HepG2 (cell line): ENCODE results near the gene PSEN2. TPM values are rescaled to one million over a fixed set of nuclear protein-coding genes. Genes with fewer than 3 reads are reported as not detected.

Source experiments
- ATAC-seq: fragments of 200-7000 bp; cut with Tn5 transposase; 3 replicates; pipeline ENCODE4 v1.9.1; 2020; ENCODE audit warnings: mild to moderate bottlenecking, moderate library complexity
- BruUV-seq: library from RNA; stranded (reverse); fragments of 400-500 nt; replicated peaks from 2 replicates; lab custom pipeline; 2021; lab: Mats Ljungman, UMichigan
- CTCF ChIA-PET: fragments of 300-600 bp; formaldehyde crosslinking; extraction: SDS; loops from one replicate; lab custom pipeline; 2021; ENCODE audit warnings: low total read pairs, inconsistent platforms, low intra/inter-chr PET ratio; lab: Yijun Ruan, JAX
- POLR2A ChIA-PET: fragments of 350-600 bp; sonication (Branson Sonifier 250); formaldehyde crosslinking; loops from one replicate; lab custom pipeline; 2020; ENCODE audit warnings: antibody characterized with exemption, inconsistent platforms; lab: Yijun Ruan, JAX
- DNase-seq: peaks from one replicate; pipeline ENCODE4 v3.0.0-alpha.2; 2015; ENCODE audit warnings: low spot score
- FAIRE-seq: peaks from 3 replicates; lab custom pipeline; 2011; peaks lifted over from hg19 to GRCh38; lab: Jason Lieb, UNC
- H2AFZ ChIP-seq: one replicate; pipeline ENCODE4 v1.6.1; 2011; ENCODE audit warnings: low read length, inconsistent platforms
- H3K27ac ChIP-seq: fragments of 300-600 bp; 3 replicates; pipeline ENCODE4 v1.8.0; 2011; ENCODE audit warnings: mixed run types, mild to moderate bottlenecking, mixed read lengths, low read length, inconsistent platforms; ENCODE audit not compliant: insufficient read depth; ENCODE audit errors: extremely low read length
- H3K27me3 ChIP-seq, 2 experiments: fragments of 200-600 bp in 1 of 2; 2 replicates in 1 of 2; 3 replicates in 1 of 2; pipeline versions ENCODE4 v1.6.0 to v1.8.0; 2011; ENCODE audit warnings: low read length in 2 of 2, mild to moderate bottlenecking in 2 of 2, moderate library complexity in 2 of 2, inconsistent platforms in 1 of 2; ENCODE audit not compliant: insufficient read depth in 2 of 2, control insufficient read depth in 1 of 2
- H3K36me3 ChIP-seq, 2 experiments: fragments of 200-600 bp in 1 of 2; replicated peaks in 1 of 2; 2 replicates in 1 of 2; 3 replicates in 1 of 2; pipeline versions ENCODE4 v1.5.1 to v1.8.0; 2011; ENCODE audit warnings: low read length in 2 of 2, inconsistent platforms in 1 of 2; ENCODE audit not compliant: insufficient read depth in 2 of 2, control insufficient read depth in 1 of 2
- H3K4me1 ChIP-seq: 2 replicates; pipeline ENCODE4 v1.5.1; 2012; ENCODE audit warnings: low read length, inconsistent platforms; ENCODE audit not compliant: insufficient read depth
- H3K4me2 ChIP-seq: 2 replicates; pipeline ENCODE4 v1.6.0; 2011; ENCODE audit warnings: low read depth, low read length, inconsistent platforms
- H3K4me3 ChIP-seq, 3 experiments: fragments of 200-600 bp in 1 of 3; sonication (generic), shearing (Covaris generic) in 1 of 3; replicated peaks in 1 of 3; 2 replicates each; pipeline ENCODE4 v1.5.1; 2011 to 2016; ENCODE audit warnings: low read length in 3 of 3, inconsistent platforms in 2 of 3, low read depth in 2 of 3, mild to moderate bottlenecking in 2 of 3, control low read depth in 1 of 3, mixed read lengths in 1 of 3; ENCODE audit not compliant: insufficient read depth in 1 of 3
- H3K79me2 ChIP-seq: one replicate; pipeline ENCODE4 v1.6.1; 2011; ENCODE audit warnings: low read length, inconsistent platforms; ENCODE audit not compliant: insufficient read depth
- H3K9ac ChIP-seq: 2 replicates; pipeline ENCODE4 v1.6.0; 2011; ENCODE audit warnings: mild to moderate bottlenecking, low read depth, low read length, inconsistent platforms; ENCODE audit not compliant: insufficient read depth
- H3K9me3 ChIP-seq: 2 replicates; pipeline ENCODE4 v1.5.1; 2012; ENCODE audit warnings: mild to moderate bottlenecking, low read length
- H4K20me1 ChIP-seq: 2 replicates; pipeline ENCODE4 v1.6.0; 2011; ENCODE audit warnings: inconsistent platforms, mild to moderate bottlenecking, low read length, moderate library complexity; ENCODE audit not compliant: insufficient read depth
- JUNB ChIP-seq: sonication (generic); formaldehyde crosslinking; IDR thresholded peaks from 2 replicates; pipeline ENCODE4 v1.8.0; 2022; ENCODE audit warnings: missing genetic modification reagents, mild to moderate bottlenecking, borderline replicate concordance
- WGBS: methylation state at CpG from one replicate; pipeline ENCODE4 v1.1.6; 2017; ENCODE audit warnings: low lambda C conversion rate; 5-methylcytosine and 5-hydroxymethylcytosine counted together
- in situ Hi-C: cut with HindIII; loops from 2 replicates; pipeline ENCODE4 v1.10.0; 2017; ENCODE audit warnings: low pct_unique_long_range_greater_than_20kb; ENCODE audit not compliant: extremely low pct_ligation_motif_present
- intact Hi-C: fragments of 100-400 bp; cut with micrococcal nuclease; formaldehyde crosslinking; loops from one replicate; pipeline ENCODE4 v1.10.0; 2022; ENCODE audit not compliant: unreplicated experiment
- polyA plus RNA-seq, 8 experiments: library from polyadenylated mRNA; depleted of rRNA in 3 of 8; stranded (reverse) in 7 of 8; unstranded in 1 of 8; fragments of >200 nt; fragmentation: Illumina TruSeq in 4 of 8; extraction: Trizol in 4 of 8; gene quantifications; 2 replicates each; pipeline versions ENCODE4 v1.2.1 to v1.2.3, GENCODE V29; 2011 to 2016; ENCODE audit warnings: low read depth in 4 of 8, missing spikeins in 1 of 8, mixed read lengths in 1 of 8; ENCODE audit not compliant: insufficient read depth in 1 of 8
- total RNA-seq, 5 experiments: library from RNA; depleted of rRNA; stranded (reverse); fragments of >200 nt; fragmentation: Illumina TruSeq; extraction: Trizol; gene quantifications; 2 replicates each; pipeline ENCODE4 v1.2.3, GENCODE V29; 2016; ENCODE audit warnings: low read depth in 1 of 5
- TF ChIP-seq, protein P1 (sequence below), 2 experiments: IDR thresholded peaks; 2 replicates each; pipeline ENCODE4 v1.6.1; 2011 to 2012; ENCODE audit warnings: low read length in 2 of 2, borderline replicate concordance in 1 of 2, low read depth in 1 of 2, mild to moderate bottlenecking in 1 of 2, moderate library complexity in 1 of 2

PSEN2 gene
- total and polyA plus RNA-seq, 2 of the 13 experiments (the other 11 are each of a cell fraction or from before 2014, with no cell fraction given), result 5.9 to 13.1 TPM

DNA sequence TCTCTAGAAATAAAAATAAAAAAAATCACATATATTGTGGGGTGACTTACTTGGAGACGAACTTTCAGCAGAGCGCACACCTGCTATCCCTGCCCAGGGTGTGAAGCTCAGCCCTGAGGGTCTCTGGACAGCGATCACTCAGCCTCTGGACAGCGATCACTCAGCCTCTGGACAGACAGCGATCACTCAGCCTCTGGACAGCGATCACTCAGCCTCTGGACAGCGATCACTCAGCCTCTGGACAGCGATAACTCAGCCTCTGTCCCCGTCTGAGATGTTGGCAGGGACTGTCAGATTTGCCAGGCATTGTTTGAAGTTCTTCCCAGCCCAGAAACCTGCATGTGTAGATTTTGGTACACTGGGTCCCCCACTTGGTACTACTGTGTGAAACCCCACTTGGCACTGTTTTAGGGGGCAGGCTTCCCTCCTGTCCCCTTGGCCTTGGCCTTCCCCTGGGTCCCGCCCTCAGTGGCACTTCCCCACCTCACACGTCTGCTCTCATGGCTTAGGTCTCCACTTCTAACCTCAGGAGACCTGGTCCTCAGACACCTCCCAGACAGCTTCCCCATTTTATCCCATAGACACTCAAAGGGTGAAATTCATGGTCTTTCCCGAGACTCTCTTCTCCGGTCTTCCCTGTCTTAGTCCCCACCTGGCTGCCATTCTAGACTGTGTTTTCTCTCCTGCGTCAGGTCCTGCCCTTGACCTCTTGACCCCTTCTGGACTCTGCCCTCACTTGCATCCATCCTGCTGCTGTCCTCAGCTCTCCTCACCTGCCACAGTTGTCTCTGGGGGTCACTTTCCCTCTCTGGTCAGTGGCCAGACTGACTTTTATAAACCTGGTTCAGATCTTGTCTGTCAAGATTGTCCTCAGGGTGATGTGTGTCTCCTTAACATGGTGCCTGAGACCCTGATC is 10.2 kb downstream of the PSEN2 start:
- Histone ChIP-seq H3K9me3 (no peaks in the 10 kb centered on the region), H3K79me2 (no peaks in the 10 kb centered on the region), H3K27ac (no peak overlapping the region), H3K27me3 (no peaks in the 10 kb centered on the region), H3K4me2 (no peak overlapping the region), H3K4me1 (no peaks in the 10 kb centered on the region), H3K4me3 (no peak overlapping the region), H2AFZ (no peak overlapping the region), H3K36me3 (peaks cover 7 to 29% of the 10 kb centered on the region in 2 experiments; a peak in 4 of 5 replicates), H3K9ac (no peak overlapping the region), H4K20me1 (no peaks in the 10 kb centered on the region)
- BruUV-seq, result no TSS peak
- intact Hi-C loops, result no loop called here
- POLR2A ChIA-PET, result no interaction called here
- no peak for FAIRE-seq
- CTCF ChIA-PET, result no interaction called here
- in situ Hi-C loops, result no loop called here
- DNase-seq, result no peak
- ATAC-seq, result no peak
- no peak for TF ChIP-seq JUNB (CRISPR knock-in tag)
- TF ChIP-seq, protein P1, sequence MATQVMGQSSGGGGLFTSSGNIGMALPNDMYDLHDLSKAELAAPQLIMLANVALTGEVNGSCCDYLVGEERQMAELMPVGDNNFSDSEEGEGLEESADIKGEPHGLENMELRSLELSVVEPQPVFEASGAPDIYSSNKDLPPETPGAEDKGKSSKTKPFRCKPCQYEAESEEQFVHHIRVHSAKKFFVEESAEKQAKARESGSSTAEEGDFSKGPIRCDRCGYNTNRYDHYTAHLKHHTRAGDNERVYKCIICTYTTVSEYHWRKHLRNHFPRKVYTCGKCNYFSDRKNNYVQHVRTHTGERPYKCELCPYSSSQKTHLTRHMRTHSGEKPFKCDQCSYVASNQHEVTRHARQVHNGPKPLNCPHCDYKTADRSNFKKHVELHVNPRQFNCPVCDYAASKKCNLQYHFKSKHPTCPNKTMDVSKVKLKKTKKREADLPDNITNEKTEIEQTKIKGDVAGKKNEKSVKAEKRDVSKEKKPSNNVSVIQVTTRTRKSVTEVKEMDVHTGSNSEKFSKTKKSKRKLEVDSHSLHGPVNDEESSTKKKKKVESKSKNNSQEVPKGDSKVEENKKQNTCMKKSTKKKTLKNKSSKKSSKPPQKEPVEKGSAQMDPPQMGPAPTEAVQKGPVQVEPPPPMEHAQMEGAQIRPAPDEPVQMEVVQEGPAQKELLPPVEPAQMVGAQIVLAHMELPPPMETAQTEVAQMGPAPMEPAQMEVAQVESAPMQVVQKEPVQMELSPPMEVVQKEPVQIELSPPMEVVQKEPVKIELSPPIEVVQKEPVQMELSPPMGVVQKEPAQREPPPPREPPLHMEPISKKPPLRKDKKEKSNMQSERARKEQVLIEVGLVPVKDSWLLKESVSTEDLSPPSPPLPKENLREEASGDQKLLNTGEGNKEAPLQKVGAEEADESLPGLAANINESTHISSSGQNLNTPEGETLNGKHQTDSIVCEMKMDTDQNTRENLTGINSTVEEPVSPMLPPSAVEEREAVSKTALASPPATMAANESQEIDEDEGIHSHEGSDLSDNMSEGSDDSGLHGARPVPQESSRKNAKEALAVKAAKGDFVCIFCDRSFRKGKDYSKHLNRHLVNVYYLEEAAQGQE (IDR thresholded peaks at IDR 0.05; ENCODE audit: borderline replicate concordance in 1 of 2, low read depth in 1 of 2, low read length in 2 of 2), result peak in 1 of 2 experiments; percentile 64; a peak in 3 of 4 replicates
- WGBS, result 91% methylated on average over 8 of the region's 14 CpGs
